Fibroblast of lung (primary cell): ENCODE measurements around the gene SFI1.

ENCODE experiments used
- EZH2 ChIP-seq: IDR thresholded peaks from 2 replicates; pipeline ENCODE4 v1.5.1; 2012; ENCODE audit warnings: low read length, control low read depth, mild to moderate bottlenecking; ENCODE audit errors: missing control alignments
- TF ChIP-seq, protein P1 (sequence below), 2 donors: IDR thresholded peaks in 1 of 2; conservative IDR thresholded peaks in 1 of 2; 1 replicate in 1 of 2; 2 replicates in 1 of 2; pipeline ENCODE4 v1.5.1; 2011 to 2012; ENCODE audit warnings: low read length in 2 of 2, control low read depth in 1 of 2, inconsistent platforms in 1 of 2, low read depth in 1 of 2, mild to moderate bottlenecking in 1 of 2

DNA sequence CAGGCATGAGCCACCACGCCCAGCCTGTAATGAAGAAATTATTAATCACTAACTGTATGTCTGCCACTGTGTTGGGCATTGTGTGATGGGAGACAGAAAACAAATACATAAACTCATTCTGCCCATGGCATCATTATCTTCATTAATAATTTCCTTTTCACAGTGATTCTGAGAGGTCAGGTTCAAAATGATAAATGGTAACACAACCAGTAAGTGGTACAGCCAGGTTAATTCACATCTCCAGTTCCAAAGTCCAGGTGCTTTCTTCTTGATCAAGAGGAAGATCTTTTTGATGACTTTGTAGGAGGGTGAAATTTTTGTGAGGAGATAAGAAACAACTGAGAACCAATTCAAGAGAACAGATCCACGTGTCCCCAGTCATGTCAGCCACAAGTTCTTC, 98.9 kb downstream of the SFI1 start:
- TF ChIP-seq, protein P1, sequence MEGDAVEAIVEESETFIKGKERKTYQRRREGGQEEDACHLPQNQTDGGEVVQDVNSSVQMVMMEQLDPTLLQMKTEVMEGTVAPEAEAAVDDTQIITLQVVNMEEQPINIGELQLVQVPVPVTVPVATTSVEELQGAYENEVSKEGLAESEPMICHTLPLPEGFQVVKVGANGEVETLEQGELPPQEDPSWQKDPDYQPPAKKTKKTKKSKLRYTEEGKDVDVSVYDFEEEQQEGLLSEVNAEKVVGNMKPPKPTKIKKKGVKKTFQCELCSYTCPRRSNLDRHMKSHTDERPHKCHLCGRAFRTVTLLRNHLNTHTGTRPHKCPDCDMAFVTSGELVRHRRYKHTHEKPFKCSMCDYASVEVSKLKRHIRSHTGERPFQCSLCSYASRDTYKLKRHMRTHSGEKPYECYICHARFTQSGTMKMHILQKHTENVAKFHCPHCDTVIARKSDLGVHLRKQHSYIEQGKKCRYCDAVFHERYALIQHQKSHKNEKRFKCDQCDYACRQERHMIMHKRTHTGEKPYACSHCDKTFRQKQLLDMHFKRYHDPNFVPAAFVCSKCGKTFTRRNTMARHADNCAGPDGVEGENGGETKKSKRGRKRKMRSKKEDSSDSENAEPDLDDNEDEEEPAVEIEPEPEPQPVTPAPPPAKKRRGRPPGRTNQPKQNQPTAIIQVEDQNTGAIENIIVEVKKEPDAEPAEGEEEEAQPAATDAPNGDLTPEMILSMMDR (conservative IDR thresholded peaks at IDR 0.05 in 1 of 2, IDR thresholded peaks at IDR 0.05 in 1 of 2; ENCODE audit: low read depth in 1 of 2, low read length in 2 of 2) = no peak
- no peak for TF ChIP-seq EZH2
